ENCODE results near the gene MAG. TPM values are rescaled to one million over a fixed set of nuclear protein-coding genes. Genes with fewer than 3 reads are reported as not detected.

The MAG gene
- total RNA-seq, 4 donors from 2014 or later, result 0.65 to 2.4 (median 1.2) TPM; not detected in 1

- H3K4me1 ChIP-seq, result no peaks in the 10 kb centered on the region
- no peaks in the 10 kb centered on the region for H3K36me3 ChIP-seq
- peaks cover 0 to 73% (median 2%) of the 10 kb centered on the region in 4 donors for H3K27me3 ChIP-seq
- intact Hi-C loops (cut with DNase I), result no loop called here
- DNase-seq (ENCODE audit: extremely low spot score), result no peak
- H3K9me3 ChIP-seq, result no peaks in the 10 kb centered on the region
- WGBS, result 94% methylated on average over 10 of the region's 10 CpGs
- no peak overlapping the region for H3K27ac ChIP-seq (replicated peaks in 1 of 4)
- TF ChIP-seq EP300 (IDR thresholded peaks at IDR 0.05) (no peak), POLR2AphosphoS5 (IDR thresholded peaks at IDR 0.05) (no peak), POLR2A (IDR thresholded peaks at IDR 0.05; ENCODE audit: low read depth) (no peak), CTCF (IDR thresholded peaks at IDR 0.05) (no peak)
- H3K4me3 ChIP-seq, result no peak overlapping the region
These were observed 4.2 kb upstream of the MAG start for GRCh38 chr19:35287713-35288112.

DNA sequence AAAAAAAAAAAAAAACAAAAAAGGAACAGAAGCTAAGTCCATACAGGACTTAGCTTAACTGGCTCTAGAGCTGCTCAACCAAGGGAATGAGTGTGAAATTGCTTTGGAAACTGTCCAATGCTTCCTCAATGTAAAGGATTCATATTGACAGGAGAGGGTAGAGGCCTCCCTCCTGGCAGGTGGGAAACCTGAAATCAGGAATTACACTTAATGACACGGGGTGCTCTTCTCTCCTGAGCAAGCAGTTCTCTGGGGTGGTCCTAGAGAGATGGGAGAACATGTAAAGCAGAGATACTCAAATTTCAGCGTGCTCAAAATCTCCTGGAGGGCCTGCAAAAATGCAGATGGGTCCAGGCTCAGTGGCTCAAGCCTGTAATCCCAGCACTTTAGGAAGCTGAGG lies 3.6 kb upstream of the MAG start:
- no peak for TF ChIP-seq POLR2A (IDR thresholded peaks at IDR 0.05; ENCODE audit: low read depth)
- TF ChIP-seq EP300 (IDR thresholded peaks at IDR 0.05), result no peak
- no peak for TF ChIP-seq POLR2AphosphoS5 (IDR thresholded peaks at IDR 0.05)
- TF ChIP-seq CTCF (IDR thresholded peaks at IDR 0.05), result no peak
- peaks cover 0 to 73% (median 2%) of the 10 kb centered on the region in 4 donors for H3K27me3 ChIP-seq
- intact Hi-C loops (cut with DNase I), result no loop called here
- H3K9me3 ChIP-seq, result no peaks in the 10 kb centered on the region
- no peak overlapping the region for H3K4me3 ChIP-seq
- H3K36me3 ChIP-seq, result no peaks in the 10 kb centered on the region
- WGBS, result 48% methylated on average over 2 of the region's 2 CpGs
- no peak for DNase-seq (ENCODE audit: extremely low spot score)
- no peak overlapping the region for H3K27ac ChIP-seq (replicated peaks in 1 of 4)
- H3K4me1 ChIP-seq, result no peaks in the 10 kb centered on the region

DNA sequence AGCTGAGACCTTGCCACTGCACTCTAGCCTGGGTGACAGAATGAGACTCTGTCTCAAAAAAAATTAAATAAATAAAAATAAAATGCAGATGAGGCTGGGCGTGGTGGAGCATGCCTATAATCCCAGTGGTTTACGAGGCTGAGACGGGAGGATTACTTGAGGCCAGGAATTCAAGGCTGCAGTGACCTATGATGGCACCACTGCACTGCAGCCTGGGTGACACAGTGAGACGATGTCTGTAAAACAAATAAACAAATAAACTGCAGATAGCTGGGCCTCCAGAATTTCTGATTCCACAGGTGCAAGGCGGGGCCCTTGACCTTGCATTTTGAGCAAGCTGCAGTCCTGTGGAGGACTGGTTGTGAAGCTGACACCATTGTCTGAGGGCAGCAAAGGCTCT lies 3.1 kb upstream of the MAG start:
- no peaks in the 10 kb centered on the region for H3K4me1 ChIP-seq
- no peak for TF ChIP-seq POLR2AphosphoS5 (IDR thresholded peaks at IDR 0.05)
- no peak for TF ChIP-seq EP300 (IDR thresholded peaks at IDR 0.05)
- TF ChIP-seq CTCF (IDR thresholded peaks at IDR 0.05), result no peak
- no peak for TF ChIP-seq POLR2A (IDR thresholded peaks at IDR 0.05; ENCODE audit: low read depth)
- no peaks in the 10 kb centered on the region for H3K9me3 ChIP-seq
- H3K36me3 ChIP-seq, result no peaks in the 10 kb centered on the region
- H3K27ac ChIP-seq (replicated peaks in 1 of 4), result no peak overlapping the region
- intact Hi-C loops (cut with DNase I), result no loop called here
- WGBS, result 46% methylated on average over 5 of the region's 5 CpGs
- H3K4me3 ChIP-seq, result no peak overlapping the region
- peaks cover 0 to 73% (median 0%) of the 10 kb centered on the region in 4 donors for H3K27me3 ChIP-seq
- DNase-seq (ENCODE audit: extremely low spot score), result no peak

GRCh38 chr19:35290381-35291127 lies 1.4 kb upstream of the MAG start:
- intact Hi-C loops (cut with DNase I), result no loop called here
- H3K9me3 ChIP-seq, result no peaks in the 10 kb centered on the region
- 68% methylated on average over 18 of the region's 20 CpGs for WGBS
- no peak overlapping the region for H3K27ac ChIP-seq (replicated peaks in 1 of 4)
- no peak overlapping the region for H3K4me3 ChIP-seq
- TF ChIP-seq EP300 (IDR thresholded peaks at IDR 0.05) (no peak), POLR2AphosphoS5 (IDR thresholded peaks at IDR 0.05) (no peak), POLR2A (IDR thresholded peaks at IDR 0.05; ENCODE audit: low read depth) (no peak), CTCF (IDR thresholded peaks at IDR 0.05) (no peak)
- no peaks in the 10 kb centered on the region for H3K4me1 ChIP-seq
- H3K36me3 ChIP-seq, result no peaks in the 10 kb centered on the region
- DNase-seq (ENCODE audit: extremely low spot score), result no peak
- H3K27me3 ChIP-seq, result peaks cover 0 to 73% (median 0%) of the 10 kb centered on the region in 4 donors

Data from esophagus muscularis mucosa (tissue), 4 donors.